Mucosa of descending colon (tissue), 3 donors: ENCODE data around the gene RFX1. TPM values are rescaled to one million over a fixed set of nuclear protein-coding genes. Genes with fewer than 3 reads are reported as not detected.
A peak's percentile ranks its signal among the peaks of the same experiment; 100 is the strongest.
"Not testable (repeated sequence)": the region's sequence is repeated elsewhere in the genome, so short reads cannot be mapped to it uniquely, and the experiment has no call there.

ENCODE experiments used
- ATAC-seq: fragments of 200-7000 bp; cut with Tn5 transposase; one replicate; pipeline ENCODE4 v1.9.1; 2020; ENCODE audit warnings: mild to moderate bottlenecking, moderate library complexity
- DNase-seq, 3 donors: peaks; one replicate each; pipeline ENCODE4 v3.0.0-alpha.2; 2020
- H3K36me3 ChIP-seq: fragments of 200-600 bp; one replicate; pipeline ENCODE4 v1.8.0; 2021; ENCODE audit warnings: low read depth, mild to moderate bottlenecking
- H3K4me1 ChIP-seq: fragments of 200-600 bp; one replicate; pipeline ENCODE4 v1.8.0; 2021; ENCODE audit warnings: low read depth, mild to moderate bottlenecking
- H3K4me3 ChIP-seq: fragments of 200-600 bp; one replicate; pipeline ENCODE4 v1.8.0; 2021; ENCODE audit warnings: mild to moderate bottlenecking
- H3K9me3 ChIP-seq: fragments of 200-600 bp; one replicate; pipeline ENCODE4 v1.8.0; 2021; ENCODE audit warnings: mild to moderate bottlenecking
- intact Hi-C, 2 donors: fragments of 100-400 bp; cut with DNase I in 1 of 2; cut with micrococcal nuclease in 1 of 2; formaldehyde crosslinking; loops; one replicate each; pipeline versions ENCODE4 v1.11.0 to v1.11.1; 2022; cut with DNase I, micrococcal nuclease
- total RNA-seq, 3 donors: library from RNA; stranded (reverse); fragmentation: NEBNext Ultra II Directional in 2 of 3; extraction: Animal tissue kit (Norgen Biotek cat#: 25700) in 2 of 3; gene quantifications; one replicate each; pipeline versions ENCODE4 v1.2.1 to v1.2.4, GENCODE V29; 2021 to 2023
- TF ChIP-seq, protein P1 (sequence below): fragments of 200-600 bp; IDR thresholded peaks from one replicate; pipeline ENCODE4 v1.8.0; 2022; ENCODE audit warnings: antibody characterized with exemption, mild to moderate bottlenecking
- donor health status: DM: no; HTN: no; CAD: no; lungs with moderate emphysema.
- donor health status: DM: no; HTN: no; CAD: no.
- donor health status: DM: no; HTN: yes; CAD: no.

RFX1 gene
- total RNA-seq, 3 donors from 2014 or later, result 15.8 to 17.9 (median 17.1) TPM

DNA sequence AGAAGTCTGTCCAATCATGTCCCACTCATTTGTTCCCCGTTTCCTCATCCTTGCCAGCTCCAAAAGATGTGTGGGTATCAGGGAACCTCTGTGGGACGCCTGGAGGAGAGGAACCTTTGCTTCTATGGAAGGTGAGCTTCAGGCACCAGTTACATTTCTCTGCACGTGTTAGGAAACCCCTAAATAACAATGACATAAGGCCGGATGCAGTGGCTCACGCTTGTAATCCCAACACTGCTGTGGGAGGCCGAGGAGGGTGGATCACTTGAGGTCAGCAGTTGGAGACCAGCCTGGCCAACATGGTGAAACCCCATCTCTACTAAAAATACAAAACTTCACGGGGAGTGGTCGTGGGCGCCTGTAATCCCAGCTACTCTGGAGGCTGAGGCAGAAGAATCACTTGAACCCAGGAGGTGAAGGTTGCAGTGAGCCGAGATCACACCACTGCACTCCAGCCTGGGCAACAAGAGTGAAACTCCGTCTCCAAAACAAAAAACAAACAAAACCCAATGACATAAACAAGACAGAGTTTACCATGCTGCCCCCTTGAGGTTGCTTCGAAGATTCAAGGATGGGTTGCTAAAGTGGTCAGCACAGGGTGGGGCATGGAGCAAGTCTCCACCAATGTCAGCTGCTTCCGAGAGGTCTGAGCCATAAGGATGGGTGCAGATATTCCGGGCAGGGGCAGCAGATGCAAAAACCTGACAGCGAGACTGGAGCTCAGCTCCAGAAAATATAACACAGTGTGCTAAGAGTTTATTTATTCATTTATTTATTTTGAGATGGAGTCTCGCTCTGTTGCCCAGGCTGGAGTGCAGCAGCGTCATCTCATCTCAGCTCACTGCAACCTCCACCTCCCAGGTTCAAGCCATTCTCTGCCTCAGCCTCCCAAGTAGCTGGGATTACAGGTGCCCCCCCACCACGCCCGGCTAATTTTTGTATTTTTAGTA lies 36.8 kb upstream of the RFX1 start:
- intact Hi-C loops, H3K4me3 ChIP-seq, H3K9me3 ChIP-seq, H3K4me1 ChIP-seq, H3K36me3 ChIP-seq: not testable (repeated sequence)
- TF ChIP-seq, protein P1, sequence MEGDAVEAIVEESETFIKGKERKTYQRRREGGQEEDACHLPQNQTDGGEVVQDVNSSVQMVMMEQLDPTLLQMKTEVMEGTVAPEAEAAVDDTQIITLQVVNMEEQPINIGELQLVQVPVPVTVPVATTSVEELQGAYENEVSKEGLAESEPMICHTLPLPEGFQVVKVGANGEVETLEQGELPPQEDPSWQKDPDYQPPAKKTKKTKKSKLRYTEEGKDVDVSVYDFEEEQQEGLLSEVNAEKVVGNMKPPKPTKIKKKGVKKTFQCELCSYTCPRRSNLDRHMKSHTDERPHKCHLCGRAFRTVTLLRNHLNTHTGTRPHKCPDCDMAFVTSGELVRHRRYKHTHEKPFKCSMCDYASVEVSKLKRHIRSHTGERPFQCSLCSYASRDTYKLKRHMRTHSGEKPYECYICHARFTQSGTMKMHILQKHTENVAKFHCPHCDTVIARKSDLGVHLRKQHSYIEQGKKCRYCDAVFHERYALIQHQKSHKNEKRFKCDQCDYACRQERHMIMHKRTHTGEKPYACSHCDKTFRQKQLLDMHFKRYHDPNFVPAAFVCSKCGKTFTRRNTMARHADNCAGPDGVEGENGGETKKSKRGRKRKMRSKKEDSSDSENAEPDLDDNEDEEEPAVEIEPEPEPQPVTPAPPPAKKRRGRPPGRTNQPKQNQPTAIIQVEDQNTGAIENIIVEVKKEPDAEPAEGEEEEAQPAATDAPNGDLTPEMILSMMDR, result peak; percentile 36
- ATAC-seq (peak; percentile 72), DNase-seq (peak in 1 of 3 donors; percentile 65)

DNA sequence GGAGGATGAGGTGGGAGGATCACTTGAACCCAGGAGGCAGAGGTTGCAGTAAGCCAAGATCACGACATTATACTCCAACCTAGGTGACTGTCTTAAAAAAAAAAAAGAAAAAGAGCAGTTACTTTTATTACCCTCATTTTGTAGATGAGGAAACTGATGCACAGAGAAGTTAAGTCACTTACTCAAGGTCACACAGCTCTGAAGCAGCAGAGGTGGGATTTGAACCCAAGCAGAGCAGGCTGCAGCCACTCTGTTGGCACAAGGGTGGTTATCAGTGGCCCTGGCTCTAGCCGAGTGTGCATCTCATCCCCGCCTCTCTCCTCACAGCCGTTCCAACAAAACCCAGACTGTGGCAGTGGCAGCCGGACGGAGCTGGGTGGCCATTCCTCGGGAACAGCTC lies 33.1 kb upstream of the RFX1 start:
- no peaks in the 10 kb centered on the region for H3K36me3 ChIP-seq
- intact Hi-C loops, result no loop called here
- DNase-seq (no peak), ATAC-seq (no peak)
- no peak overlapping the region for H3K4me3 ChIP-seq
- H3K4me1 ChIP-seq, result peaks cover 1% of the 10 kb centered on the region
- no peaks in the 10 kb centered on the region for H3K9me3 ChIP-seq
- TF ChIP-seq, protein P1, result no peak

DNA sequence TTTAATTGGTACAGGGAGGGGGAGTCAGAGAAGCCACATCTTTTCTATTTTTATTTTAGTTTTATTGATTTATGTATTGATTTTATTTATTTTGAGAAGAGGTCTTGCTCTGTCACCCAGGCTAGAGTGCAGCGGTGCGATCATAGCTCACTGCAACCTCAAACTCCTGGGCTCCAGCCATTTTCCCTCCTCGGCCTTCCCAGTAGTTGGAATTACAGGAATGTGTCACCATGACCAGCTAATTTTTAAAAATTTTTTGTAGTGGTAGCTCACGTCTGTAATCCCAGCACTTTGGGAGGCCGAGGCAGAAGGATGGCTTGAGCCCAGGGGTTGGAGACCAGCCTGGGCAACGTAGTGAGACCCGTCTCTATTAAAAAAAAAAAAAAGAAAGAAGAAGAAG lies 29.6 kb upstream of the RFX1 start:
- no peaks in the 10 kb centered on the region for H3K9me3 ChIP-seq
- H3K36me3 ChIP-seq, result no peaks in the 10 kb centered on the region
- no peak overlapping the region for H3K4me3 ChIP-seq
- TF ChIP-seq, protein P1, result no peak
- ATAC-seq, result no peak
- no peak for DNase-seq
- intact Hi-C loops, result no loop called here
- H3K4me1 ChIP-seq, result peaks cover 8% of the 10 kb centered on the region

DNA sequence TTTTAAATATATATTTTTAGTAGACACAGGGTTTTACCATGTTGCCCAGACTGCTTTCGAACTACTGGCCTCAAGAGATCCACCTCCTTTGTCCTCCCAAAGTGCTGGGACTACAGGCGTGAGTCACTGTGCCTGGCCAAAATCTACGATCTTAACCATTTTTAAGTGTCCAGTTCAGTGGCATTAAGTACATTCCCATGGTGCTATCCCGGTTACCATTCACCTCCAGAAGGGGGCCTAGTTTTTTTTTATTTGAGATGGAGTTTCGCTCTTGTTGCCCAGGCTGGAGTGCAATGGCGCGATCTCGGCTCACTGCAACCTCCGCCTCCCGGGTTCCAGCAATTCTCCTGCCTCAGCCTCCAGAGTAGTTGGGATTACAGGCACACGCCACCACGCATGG lies 29.0 kb upstream of the RFX1 start:
- H3K4me3 ChIP-seq, ATAC-seq, DNase-seq, H3K4me1 ChIP-seq, H3K36me3 ChIP-seq, H3K9me3 ChIP-seq, intact Hi-C loops: not testable (repeated sequence)

DNA sequence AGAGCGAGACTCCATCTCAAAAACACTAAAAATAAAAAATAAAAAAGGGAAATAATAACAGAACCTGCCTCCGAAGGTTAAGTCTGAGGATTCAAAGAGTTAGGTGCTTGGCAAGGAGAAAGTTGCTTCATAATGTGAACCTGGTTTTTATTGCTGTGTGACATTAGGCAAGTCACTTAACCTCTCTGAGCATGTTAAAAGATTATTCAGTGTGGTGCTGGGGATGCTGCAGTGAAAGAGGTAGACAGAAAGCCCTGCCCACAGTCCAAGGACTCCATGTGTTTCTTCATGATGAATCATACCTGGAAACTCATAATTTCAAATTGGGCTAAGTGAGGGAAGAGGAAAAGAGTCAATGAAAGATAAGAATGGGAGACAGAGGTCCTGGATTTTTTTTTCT lies 27.8 kb upstream of the RFX1 start:
- no peaks in the 10 kb centered on the region for H3K9me3 ChIP-seq
- intact Hi-C loops, result no loop called here
- ATAC-seq, result no peak

More for the DNA sequence above, 27.8 kb upstream of the RFX1 start:
- Histone ChIP-seq H3K4me3 (no peak overlapping the region), H3K36me3 (no peaks in the 10 kb centered on the region), H3K4me1 (peaks cover 8% of the 10 kb centered on the region)
- TF ChIP-seq, protein P1, result no peak
- no peak for DNase-seq
